ENCODE results near the gene ASPHD2. TPM values are rescaled to one million over a fixed set of nuclear protein-coding genes. Genes with fewer than 3 reads are reported as not detected.

The ASPHD2 gene
- total RNA-seq, 1 experiment from 2014 or later, result not detected

DNA sequence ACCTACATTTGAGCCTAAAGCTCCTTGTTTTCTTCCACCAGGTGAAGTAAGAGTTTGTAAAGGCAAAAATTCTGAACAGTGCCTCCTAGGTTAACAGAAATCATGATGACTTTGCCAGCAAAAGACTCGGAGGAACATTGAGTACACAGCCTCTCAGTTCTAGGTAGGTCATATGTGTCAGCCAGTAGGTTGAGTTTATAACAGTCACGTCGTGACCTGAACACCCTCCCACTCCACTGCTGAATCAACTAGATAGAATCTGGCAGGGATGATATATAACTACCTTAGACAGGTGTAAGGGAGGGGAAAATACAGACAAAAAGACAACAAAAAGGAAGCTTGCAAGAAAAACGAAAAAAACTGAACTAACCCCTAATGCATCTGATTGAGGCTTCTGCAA, 12.8 kb upstream of the ASPHD2 start:
- no peaks in the 10 kb centered on the region for H3K9me3 ChIP-seq
- intact Hi-C loops (cut with micrococcal nuclease; ENCODE audit: unreplicated experiment), result no loop called here
- Mint-ChIP-seq H3K4me1 (ENCODE audit: low read depth, unreplicated experiment) (no peaks in the 10 kb centered on the region), H3K9me3 (ENCODE audit: unreplicated experiment) (no peaks in the 10 kb centered on the region), H3K4me3 (ENCODE audit: unreplicated experiment) (no peak overlapping the region), H3K36me3 (ENCODE audit: insufficient read depth, unreplicated experiment) (no peaks in the 10 kb centered on the region), H3K27me3 (ENCODE audit: insufficient read depth, unreplicated experiment) (peaks cover 4% of the 10 kb centered on the region), H3K27ac (ENCODE audit: unreplicated experiment) (no peak overlapping the region)
- H3K4me3 ChIP-seq (ENCODE audit: low read depth, low read length), result no peak overlapping the region
- 0 out of 2 replicates have a peak, but pooled peaks cover 4% of the 10 kb centered on the region for H3K4me1 ChIP-seq
- CTCF ChIA-PET, result interaction anchor here (0.9 kb wide), 1 partner anchor 19 kb away, joined by 3 read pairs; no protein-coding TSS in a partner anchor
- TF ChIP-seq, protein P1, sequence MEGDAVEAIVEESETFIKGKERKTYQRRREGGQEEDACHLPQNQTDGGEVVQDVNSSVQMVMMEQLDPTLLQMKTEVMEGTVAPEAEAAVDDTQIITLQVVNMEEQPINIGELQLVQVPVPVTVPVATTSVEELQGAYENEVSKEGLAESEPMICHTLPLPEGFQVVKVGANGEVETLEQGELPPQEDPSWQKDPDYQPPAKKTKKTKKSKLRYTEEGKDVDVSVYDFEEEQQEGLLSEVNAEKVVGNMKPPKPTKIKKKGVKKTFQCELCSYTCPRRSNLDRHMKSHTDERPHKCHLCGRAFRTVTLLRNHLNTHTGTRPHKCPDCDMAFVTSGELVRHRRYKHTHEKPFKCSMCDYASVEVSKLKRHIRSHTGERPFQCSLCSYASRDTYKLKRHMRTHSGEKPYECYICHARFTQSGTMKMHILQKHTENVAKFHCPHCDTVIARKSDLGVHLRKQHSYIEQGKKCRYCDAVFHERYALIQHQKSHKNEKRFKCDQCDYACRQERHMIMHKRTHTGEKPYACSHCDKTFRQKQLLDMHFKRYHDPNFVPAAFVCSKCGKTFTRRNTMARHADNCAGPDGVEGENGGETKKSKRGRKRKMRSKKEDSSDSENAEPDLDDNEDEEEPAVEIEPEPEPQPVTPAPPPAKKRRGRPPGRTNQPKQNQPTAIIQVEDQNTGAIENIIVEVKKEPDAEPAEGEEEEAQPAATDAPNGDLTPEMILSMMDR (IDR thresholded peaks at IDR 0.05; ENCODE audit: insufficient read depth in 1 of 2, low read depth in 1 of 2, low read length in 1 of 2, severe bottlenecking in 1 of 2, unreplicated experiment in 1 of 2), result no peak
- POLR2A ChIA-PET, result no interaction called here
- DNase-seq, result no peak
- no TSS peak for BruUV-seq (replicated peaks)
- no peaks in the 10 kb centered on the region; the same call in 1 of the 2 replicates for H3K27me3 ChIP-seq (replicated peaks; ENCODE audit: control insufficient read depth, insufficient read depth, low read length)
- no peaks in the 10 kb centered on the region for H3K36me3 ChIP-seq (ENCODE audit: control insufficient read depth, insufficient read depth, low read length)

DNA sequence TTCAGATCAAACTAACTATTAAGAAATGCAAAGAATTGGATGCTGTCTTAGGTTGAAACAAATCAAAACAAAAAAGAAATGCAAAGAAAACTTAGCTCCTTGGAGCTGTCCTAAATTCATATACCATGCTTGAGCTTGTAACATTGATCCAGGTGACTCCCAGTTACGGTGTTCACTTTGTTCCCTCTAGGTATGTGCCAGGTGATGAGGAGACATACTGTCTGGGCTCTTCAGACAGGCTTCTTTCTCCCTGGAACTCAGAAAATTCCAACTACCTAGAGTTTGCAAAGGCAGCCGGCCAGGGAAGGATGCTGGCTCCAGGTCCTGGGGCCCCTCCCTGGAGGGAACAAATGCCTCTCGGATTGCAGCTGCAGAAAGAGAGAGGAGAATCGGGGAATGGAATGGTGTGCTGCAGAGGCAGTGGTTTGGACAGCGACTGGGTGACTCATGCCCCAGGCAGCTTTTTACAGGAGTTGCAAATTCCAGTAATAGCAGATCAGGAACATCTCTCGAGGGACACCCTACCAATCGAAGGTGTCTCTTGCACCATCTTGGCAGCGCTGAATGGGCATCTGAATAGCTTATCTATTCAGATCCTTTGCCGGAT, 12.3 kb upstream of the ASPHD2 start:
- Mint-ChIP-seq H3K4me1 (ENCODE audit: low read depth, unreplicated experiment) (no peaks in the 10 kb centered on the region), H3K9me3 (ENCODE audit: unreplicated experiment) (no peaks in the 10 kb centered on the region), H3K4me3 (ENCODE audit: unreplicated experiment) (no peak overlapping the region), H3K27ac (ENCODE audit: unreplicated experiment) (no peak overlapping the region), H3K36me3 (ENCODE audit: insufficient read depth, unreplicated experiment) (no peaks in the 10 kb centered on the region), H3K27me3 (ENCODE audit: insufficient read depth, unreplicated experiment) (peaks cover 4% of the 10 kb centered on the region)
- no TSS peak for BruUV-seq (replicated peaks)
- Histone ChIP-seq H3K27me3 (replicated peaks; ENCODE audit: control insufficient read depth, insufficient read depth, low read length) (no peaks in the 10 kb centered on the region; the same call in 1 of the 2 replicates), H3K9me3 (no peaks in the 10 kb centered on the region), H3K36me3 (ENCODE audit: control insufficient read depth, insufficient read depth, low read length) (no peaks in the 10 kb centered on the region), H3K4me1 (0 out of 2 replicates have a peak, but pooled peaks cover 4% of the 10 kb centered on the region), H3K4me3 (ENCODE audit: low read depth, low read length) (no peak overlapping the region)
- intact Hi-C loops (cut with micrococcal nuclease; ENCODE audit: unreplicated experiment), result no loop called here
- peak; percentile 49 to 60 for DNase-seq
- ChIA-PET POLR2A (no interaction called here), CTCF (interaction anchor here (0.9 kb wide), 1 partner anchor 19 kb away, joined by 3 read pairs; no protein-coding TSS in a partner anchor)
- TF ChIP-seq, protein P1 (IDR thresholded peaks at IDR 0.05; ENCODE audit: insufficient read depth in 1 of 2, low read depth in 1 of 2, low read length in 1 of 2, severe bottlenecking in 1 of 2, unreplicated experiment in 1 of 2), result no peak

DNA sequence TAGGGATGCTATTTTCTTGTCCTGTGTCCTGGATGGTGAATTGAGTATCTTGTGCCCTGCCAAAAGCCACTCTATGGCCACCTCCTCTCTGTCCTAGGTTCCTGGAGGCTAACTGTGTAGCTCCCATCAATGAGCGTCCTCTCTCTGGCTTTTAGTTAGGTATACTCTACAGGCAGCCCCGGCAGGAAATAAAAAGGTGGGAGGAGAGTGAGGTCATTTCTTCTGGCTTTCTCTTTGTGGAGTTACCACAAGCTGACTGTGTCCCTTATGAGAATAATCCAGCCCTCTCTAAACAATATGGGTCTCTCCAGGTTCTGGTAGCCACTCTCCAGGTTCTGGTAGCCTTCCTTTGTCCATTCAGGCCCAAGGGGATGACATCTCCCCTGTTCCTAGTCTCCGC, 11.7 kb upstream of the ASPHD2 start:
- no peak overlapping the region for H3K4me3 Mint-ChIP-seq (ENCODE audit: unreplicated experiment)
- Histone ChIP-seq H3K36me3 (ENCODE audit: control insufficient read depth, insufficient read depth, low read length) (no peaks in the 10 kb centered on the region), H3K9me3 (no peaks in the 10 kb centered on the region), H3K27me3 (replicated peaks; ENCODE audit: control insufficient read depth, insufficient read depth, low read length) (no peaks in the 10 kb centered on the region; the same call in 1 of the 2 replicates), H3K4me1 (0 out of 2 replicates have a peak, but pooled peaks cover 4% of the 10 kb centered on the region), H3K4me3 (ENCODE audit: low read depth, low read length) (no peak overlapping the region)
- TF ChIP-seq, protein P1 (IDR thresholded peaks at IDR 0.05; ENCODE audit: insufficient read depth in 1 of 2, low read depth in 1 of 2, low read length in 1 of 2, severe bottlenecking in 1 of 2, unreplicated experiment in 1 of 2), result no peak
- ChIA-PET POLR2A (no interaction called here), CTCF (interaction anchor here (0.9 kb wide), 1 partner anchor 20 kb away, joined by 3 read pairs; no protein-coding TSS in a partner anchor)
- peaks cover 4% of the 10 kb centered on the region for H3K27me3 Mint-ChIP-seq (ENCODE audit: insufficient read depth, unreplicated experiment)
- no TSS peak for BruUV-seq (replicated peaks)
- H3K27ac Mint-ChIP-seq (ENCODE audit: unreplicated experiment), result no peak overlapping the region
- intact Hi-C loops (cut with micrococcal nuclease; ENCODE audit: unreplicated experiment), result no loop called here
- H3K4me1 Mint-ChIP-seq (ENCODE audit: low read depth, unreplicated experiment), result no peaks in the 10 kb centered on the region
- H3K9me3 Mint-ChIP-seq (ENCODE audit: unreplicated experiment), result no peaks in the 10 kb centered on the region
- no peaks in the 10 kb centered on the region for H3K36me3 Mint-ChIP-seq (ENCODE audit: insufficient read depth, unreplicated experiment)
- no peak for DNase-seq

Measured in Caco-2 (cell line).